ENCODE results near the gene TPT1. TPM values are rescaled to one million over a fixed set of nuclear protein-coding genes. Genes with fewer than 3 reads are reported as not detected.
A peak's percentile ranks its signal among the peaks of the same experiment; 100 is the strongest.

TPT1 gene
- total and polyA plus RNA-seq, 2 experiments from 2014 or later, result 1,047 to 6,453 TPM

DNA sequence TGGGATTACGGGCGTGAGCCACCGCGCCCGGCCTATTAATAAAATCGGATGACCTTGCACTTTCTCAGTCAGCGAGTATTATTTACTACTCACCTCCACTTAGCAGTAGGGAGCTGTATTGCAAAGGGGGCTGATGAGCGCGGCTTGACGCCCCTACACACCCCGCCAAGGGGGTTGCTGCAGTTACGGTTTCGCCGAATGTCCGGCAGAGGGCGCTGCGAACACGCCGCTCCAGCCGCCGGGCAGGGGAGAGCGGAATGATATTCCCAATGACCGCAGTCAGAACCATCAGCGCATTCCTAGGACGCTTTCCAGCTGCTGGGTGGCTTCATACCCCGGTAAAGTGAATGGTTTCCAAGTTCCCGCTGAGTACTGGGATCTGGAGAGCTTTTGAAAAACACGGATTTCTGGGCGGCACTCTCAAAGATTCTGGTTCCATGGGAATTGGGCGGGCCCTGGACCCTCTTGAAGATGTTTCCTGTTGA is 30.0 kb upstream of the TPT1 start:
- Histone ChIP-seq H3K4me3 (no peak overlapping the region), H3K27me3 (no peaks in the 10 kb centered on the region), H3K36me3 (replicated peaks; ENCODE audit: insufficient read depth, low read depth) (no peaks in the 10 kb centered on the region), H3K4me2 (peak overlapping the region; percentile 70), H3K9me3 (ENCODE audit: low read depth) (no peaks in the 10 kb centered on the region), H3K27ac (no peak overlapping the region), H2AFZ (no peak overlapping the region), H3K79me2 (no peaks in the 10 kb centered on the region), H3K4me1 (ENCODE audit: insufficient read depth) (peaks cover 3% of the 10 kb centered on the region), H3K9me2 (replicated peaks; ENCODE audit: insufficient read depth) (no peaks in the 10 kb centered on the region), H4K20me1 (ENCODE audit: insufficient read depth, poor library complexity, severe bottlenecking) (no peaks in the 10 kb centered on the region)
- TF ChIP-seq EZH2phosphoT487 (IDR thresholded peaks at IDR 0.05; ENCODE audit: low read depth, severe bottlenecking, unreplicated experiment) (no peak), CTCF (IDR thresholded peaks at IDR 0.05; ENCODE audit: poor library complexity) (peak; percentile 97)
- DNase-seq (ENCODE audit: low spot score), result peak; percentile 83
- 18% methylated on average over 30 of the region's 30 CpGs for WGBS (ENCODE audit: low lambda C conversion rate, missing lambda C conversion rate)

- TF ChIP-seq EZH2 (IDR thresholded peaks at IDR 0.05; ENCODE audit: borderline replicate concordance) (no peak), EZH2phosphoT487 (IDR thresholded peaks at IDR 0.05; ENCODE audit: low read depth, severe bottlenecking, unreplicated experiment) (no peak), CTCF (IDR thresholded peaks at IDR 0.05; ENCODE audit: poor library complexity) (no peak)
- H3K27ac ChIP-seq, result no peak overlapping the region
- H3K4me2 ChIP-seq, result no peak overlapping the region
- H3K79me2 ChIP-seq, result no peaks in the 10 kb centered on the region
- DNase-seq (ENCODE audit: low spot score), result no peak
- H3K27me3 ChIP-seq, result no peaks in the 10 kb centered on the region
- WGBS (ENCODE audit: low lambda C conversion rate, missing lambda C conversion rate), result 100% methylated on average over 4 of the region's 4 CpGs
- no peak overlapping the region for H2AFZ ChIP-seq
- H3K9me3 ChIP-seq (ENCODE audit: low read depth), result no peaks in the 10 kb centered on the region
- no peaks in the 10 kb centered on the region for H4K20me1 ChIP-seq (ENCODE audit: insufficient read depth, poor library complexity, severe bottlenecking)
- H3K9me2 ChIP-seq (replicated peaks; ENCODE audit: insufficient read depth), result no peaks in the 10 kb centered on the region
- no peaks in the 10 kb centered on the region for H3K36me3 ChIP-seq (replicated peaks; ENCODE audit: insufficient read depth, low read depth)
- H3K4me1 ChIP-seq (ENCODE audit: insufficient read depth), result peaks cover 3% of the 10 kb centered on the region
- H3K4me3 ChIP-seq, result no peak overlapping the region
Observed at GRCh38 chr13:45369116-45369515, 28.1 kb upstream of the TPT1 start.

GRCh38 chr13:45368571-45368970 is 27.6 kb upstream of the TPT1 start:
- H3K4me3 ChIP-seq, result no peak overlapping the region
- no peak overlapping the region for H2AFZ ChIP-seq
- no peaks in the 10 kb centered on the region for H3K79me2 ChIP-seq
- TF ChIP-seq EZH2 (IDR thresholded peaks at IDR 0.05; ENCODE audit: borderline replicate concordance) (no peak), EZH2phosphoT487 (IDR thresholded peaks at IDR 0.05; ENCODE audit: low read depth, severe bottlenecking, unreplicated experiment) (no peak)
- H3K4me1 ChIP-seq (ENCODE audit: insufficient read depth), result peaks cover 3% of the 10 kb centered on the region
- H3K9me2 ChIP-seq (replicated peaks; ENCODE audit: insufficient read depth), result no peaks in the 10 kb centered on the region
- no peaks in the 10 kb centered on the region for H3K36me3 ChIP-seq (replicated peaks; ENCODE audit: insufficient read depth, low read depth)
- H4K20me1 ChIP-seq (ENCODE audit: insufficient read depth, poor library complexity, severe bottlenecking), result no peaks in the 10 kb centered on the region
- no peak overlapping the region for H3K27ac ChIP-seq
- DNase-seq (ENCODE audit: low spot score), result no peak
- H3K27me3 ChIP-seq, result no peaks in the 10 kb centered on the region
- WGBS (ENCODE audit: low lambda C conversion rate, missing lambda C conversion rate), result 76% methylated on average over 3 of the region's 3 CpGs
- H3K9me3 ChIP-seq (ENCODE audit: low read depth), result no peaks in the 10 kb centered on the region
- no peak overlapping the region for H3K4me2 ChIP-seq

- no peaks in the 10 kb centered on the region for H3K9me2 ChIP-seq (replicated peaks; ENCODE audit: insufficient read depth)
- H3K36me3 ChIP-seq (replicated peaks; ENCODE audit: insufficient read depth, low read depth), result no peaks in the 10 kb centered on the region
- H3K79me2 ChIP-seq, result no peaks in the 10 kb centered on the region
- WGBS (ENCODE audit: low lambda C conversion rate, missing lambda C conversion rate), result 91% methylated on average over 4 of the region's 4 CpGs
- H3K4me1 ChIP-seq (ENCODE audit: insufficient read depth), result peaks cover 3% of the 10 kb centered on the region
- H3K4me2 ChIP-seq, result no peak overlapping the region
- H3K9me3 ChIP-seq (ENCODE audit: low read depth), result no peaks in the 10 kb centered on the region
- no peaks in the 10 kb centered on the region for H3K27me3 ChIP-seq
- no peak for TF ChIP-seq EZH2phosphoT487 (IDR thresholded peaks at IDR 0.05; ENCODE audit: low read depth, severe bottlenecking, unreplicated experiment)
- TF ChIP-seq CTCF (IDR thresholded peaks at IDR 0.05; ENCODE audit: poor library complexity), result no peak
- no peak for TF ChIP-seq EZH2 (IDR thresholded peaks at IDR 0.05; ENCODE audit: borderline replicate concordance)
- H4K20me1 ChIP-seq (ENCODE audit: insufficient read depth, poor library complexity, severe bottlenecking), result no peaks in the 10 kb centered on the region
- no peak for DNase-seq (ENCODE audit: low spot score)
- H2AFZ ChIP-seq, result no peak overlapping the region
- peak overlapping the region; percentile 68 for H3K27ac ChIP-seq
- no peak overlapping the region for H3K4me3 ChIP-seq
Observed at GRCh38 chr13:45368005-45368404, 27.0 kb upstream of the TPT1 start.
